ENCODE measurements around the gene IL17C. TPM values are rescaled to one million over a fixed set of nuclear protein-coding genes. Genes with fewer than 3 reads are reported as not detected.

IL17C gene
- total RNA-seq, result 0.25 TPM in 1 of 2 replicates, not detected in the other

DNA sequence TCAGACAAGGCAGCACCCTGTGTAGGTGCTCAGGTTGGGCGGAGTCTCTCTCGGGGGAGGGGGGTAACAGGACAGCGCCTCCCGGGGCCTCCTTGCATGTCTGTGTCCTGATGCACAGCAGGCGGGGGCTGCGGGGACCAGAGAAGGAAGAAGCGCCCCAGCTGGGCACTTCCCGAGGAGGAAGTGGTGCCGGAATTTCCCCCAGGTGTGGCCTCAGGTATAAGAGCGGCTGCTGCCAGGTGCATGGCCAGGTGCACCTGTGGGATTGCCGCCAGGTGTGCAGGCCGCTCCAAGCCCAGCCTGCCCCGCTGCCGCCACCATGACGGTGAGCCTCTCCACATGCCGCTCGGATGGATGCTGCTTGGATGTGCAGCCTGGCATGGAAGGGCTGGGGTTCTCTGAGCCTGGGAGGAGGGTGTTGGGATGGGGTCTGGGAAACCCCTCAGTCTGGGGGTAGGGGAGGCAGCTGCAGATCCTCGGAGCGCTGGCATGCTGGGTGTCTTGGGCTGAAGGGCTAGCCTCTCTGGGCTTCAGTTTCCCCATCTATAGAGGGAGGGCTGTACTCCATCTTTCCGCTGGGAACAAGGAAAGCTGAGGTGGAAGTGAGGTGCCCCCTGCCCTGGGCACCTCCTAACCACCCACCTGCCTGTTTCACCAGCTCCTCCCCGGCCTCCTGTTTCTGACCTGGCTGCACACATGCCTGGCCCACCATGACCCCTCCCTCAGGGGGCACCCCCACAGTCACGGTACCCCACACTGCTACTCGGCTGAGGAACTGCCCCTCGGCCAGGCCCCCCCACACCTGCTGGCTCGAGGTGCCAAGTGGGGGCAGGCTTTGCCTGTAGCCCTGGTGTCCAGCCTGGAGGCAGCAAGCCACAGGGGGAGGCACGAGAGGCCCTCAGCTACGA, at the start of gene IL17C:
IL17C (plus strand) TSS at position 250 of the 908 bp plus-strand sequence; CDS start at position 320, 70 bp downstream.
- intact Hi-C loops (cut with micrococcal nuclease), result no loop called here

GRCh38 chr16:88588754-88589153, 49.6 kb upstream of the IL17C start:
- intact Hi-C loops (cut with micrococcal nuclease), result no loop called here

DNA sequence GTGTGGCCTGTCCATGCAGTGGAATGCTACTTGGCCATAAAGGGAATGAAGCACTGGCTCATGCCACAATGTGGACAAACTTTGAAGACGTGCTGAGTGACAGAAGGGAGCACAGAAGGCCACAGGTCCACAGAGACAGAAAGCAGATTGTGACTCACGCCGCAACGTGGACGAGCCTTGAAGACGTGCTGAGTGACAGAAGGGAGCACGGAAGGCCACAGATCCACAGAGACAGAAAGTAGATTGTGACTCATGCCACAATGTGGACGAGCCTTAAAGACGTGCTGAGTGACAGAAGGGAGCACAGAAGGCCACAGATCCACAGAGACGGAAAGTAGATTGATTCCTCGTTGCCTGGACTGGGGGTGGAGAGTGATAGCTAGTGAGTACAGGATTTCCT, 48.9 kb upstream of the IL17C start:
- intact Hi-C loops (cut with micrococcal nuclease), result no loop called here

DNA sequence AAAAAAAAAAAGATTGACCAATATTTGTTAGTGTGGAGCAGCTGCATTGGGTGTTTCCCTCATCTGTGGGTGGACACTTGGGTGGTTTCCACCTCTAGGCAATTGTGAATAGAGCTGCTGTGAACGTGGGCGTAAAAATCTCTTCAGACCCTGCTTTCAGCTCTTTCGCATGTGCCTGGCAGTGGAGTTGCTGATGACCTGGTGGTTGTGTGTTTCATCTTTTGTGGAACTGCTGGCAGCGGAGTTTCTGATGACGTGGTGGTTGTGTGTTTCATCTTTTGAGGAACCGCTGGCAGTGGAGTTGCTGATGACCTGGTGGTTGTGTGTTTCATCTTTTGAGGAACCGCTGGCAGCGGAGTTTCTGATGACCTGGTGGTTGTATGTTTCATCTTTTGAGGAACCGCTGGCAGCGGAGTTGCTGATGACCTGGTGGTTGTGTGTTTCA, 46.8 kb upstream of the IL17C start:
- intact Hi-C loops (cut with micrococcal nuclease), result no loop called here

- intact Hi-C loops (cut with micrococcal nuclease), result no loop called here
Measured at GRCh38 chr16:88593061-88593460, 45.3 kb upstream of the IL17C start.

- intact Hi-C loops (cut with micrococcal nuclease), result no loop called here
Measured at GRCh38 chr16:88593489-88593888, 44.9 kb upstream of the IL17C start.

- intact Hi-C loops (cut with micrococcal nuclease), result no loop called here
Measured at GRCh38 chr16:88593910-88594309, 44.5 kb upstream of the IL17C start.

DNA sequence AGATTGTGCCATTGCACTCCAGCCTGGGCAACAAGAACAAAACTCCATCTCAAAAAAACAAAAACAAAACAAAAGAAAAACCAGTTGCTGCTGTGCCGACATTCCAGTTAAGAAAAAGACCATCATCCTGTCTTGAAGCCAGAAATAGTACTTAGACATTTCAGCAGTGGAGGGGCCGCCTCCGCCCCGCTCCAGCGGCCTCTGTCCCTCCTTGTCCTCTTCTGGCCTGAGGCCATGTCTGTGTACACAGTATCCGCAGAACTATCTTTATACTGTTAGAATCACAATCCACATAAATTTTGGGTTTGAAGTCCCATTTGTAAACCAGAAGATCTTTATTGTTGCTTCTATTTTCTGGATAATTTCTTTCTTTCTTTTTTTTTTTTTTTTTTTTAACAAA, 43.3 kb upstream of the IL17C start:
- intact Hi-C loops (cut with micrococcal nuclease), result no loop called here

- intact Hi-C loops (cut with micrococcal nuclease), result no loop called here
Measured at GRCh38 chr16:88595921-88596320, 42.5 kb upstream of the IL17C start.

DNA sequence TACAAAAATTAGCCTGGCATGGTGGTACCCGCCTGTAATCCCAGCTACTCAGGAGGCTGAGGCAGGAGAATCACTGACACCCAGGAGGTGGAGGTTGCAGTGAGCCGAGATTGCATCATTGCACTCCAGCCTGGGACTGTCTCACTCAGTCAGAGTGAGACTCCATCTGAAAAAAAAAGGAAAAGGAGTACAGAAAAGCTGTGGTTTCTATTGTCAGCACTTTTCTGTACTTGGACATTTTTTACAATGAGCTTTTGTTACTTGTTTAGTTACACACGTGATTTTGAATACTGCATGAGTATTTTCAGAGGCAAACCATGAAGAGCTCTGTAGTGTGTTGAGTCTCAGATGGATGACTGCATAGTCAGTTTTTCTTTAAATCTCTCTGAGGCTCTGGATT, 41.9 kb upstream of the IL17C start:
- intact Hi-C loops (cut with micrococcal nuclease), result no loop called here

GRCh38 chr16:88597856-88598491, 40.4 kb upstream of the IL17C start:
- intact Hi-C loops (cut with micrococcal nuclease), result no loop called here

DNA sequence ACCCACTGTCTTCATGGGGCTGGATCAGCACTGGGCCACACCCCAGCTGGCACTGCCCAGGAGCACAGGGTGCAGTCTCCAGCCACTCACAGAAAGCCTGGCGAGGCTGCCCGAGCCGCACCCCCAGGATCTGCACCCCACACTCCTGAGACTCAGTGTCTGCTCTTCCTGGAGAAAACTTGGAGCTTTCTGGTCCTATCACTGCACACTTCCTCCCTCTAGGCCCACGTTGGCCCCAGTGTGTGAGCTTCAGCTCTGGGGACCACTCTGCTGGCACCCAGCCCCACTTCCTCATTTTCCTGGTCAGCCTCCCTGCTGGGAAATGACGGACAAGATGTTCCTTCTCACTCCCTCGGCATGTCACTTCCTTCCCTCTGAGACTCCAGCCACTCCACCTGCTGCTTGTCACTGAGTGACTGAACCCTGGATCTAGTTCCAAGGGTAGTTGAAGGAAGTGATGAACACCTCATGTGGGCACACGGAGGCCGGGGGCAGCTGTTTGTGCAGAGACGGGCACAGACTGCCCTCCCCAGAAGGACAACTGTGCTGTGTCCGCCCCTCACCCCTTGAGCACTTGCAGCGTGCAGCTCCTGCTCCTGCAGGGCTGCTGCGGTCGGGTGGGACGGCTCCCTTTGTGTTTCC, 39.2 kb upstream of the IL17C start:
- intact Hi-C loops (cut with micrococcal nuclease), result no loop called here

- intact Hi-C loops (cut with micrococcal nuclease), result no loop called here
Measured at GRCh38 chr16:88599825-88600538, 38.4 kb upstream of the IL17C start.

GRCh38 chr16:88600539-88600896, 37.9 kb upstream of the IL17C start:
- intact Hi-C loops (cut with micrococcal nuclease), result no loop called here

- intact Hi-C loops (cut with micrococcal nuclease), result no loop called here
Measured at GRCh38 chr16:88601313-88602036, 36.9 kb upstream of the IL17C start.

DNA sequence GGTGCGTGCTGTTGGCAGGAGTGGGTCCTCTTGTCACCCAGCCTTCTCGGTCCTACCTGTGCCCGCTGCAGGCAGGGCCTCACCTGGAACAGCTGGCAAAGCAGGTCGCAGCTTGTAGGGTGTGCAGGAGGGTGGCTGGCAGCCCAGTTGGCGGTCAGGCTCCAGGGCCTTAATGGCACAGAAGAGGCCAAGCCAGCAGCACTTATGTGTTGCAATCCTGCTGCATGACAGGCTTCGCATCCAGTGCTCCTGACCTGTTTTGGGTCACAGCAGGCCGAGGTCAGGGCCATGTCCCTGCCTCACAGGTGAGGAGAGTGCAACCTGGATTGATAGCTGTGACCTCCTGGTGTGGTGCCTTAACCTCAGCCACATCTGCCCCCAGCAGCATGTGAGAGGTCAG, 36.3 kb upstream of the IL17C start:
- intact Hi-C loops (cut with micrococcal nuclease), result no loop called here

DNA sequence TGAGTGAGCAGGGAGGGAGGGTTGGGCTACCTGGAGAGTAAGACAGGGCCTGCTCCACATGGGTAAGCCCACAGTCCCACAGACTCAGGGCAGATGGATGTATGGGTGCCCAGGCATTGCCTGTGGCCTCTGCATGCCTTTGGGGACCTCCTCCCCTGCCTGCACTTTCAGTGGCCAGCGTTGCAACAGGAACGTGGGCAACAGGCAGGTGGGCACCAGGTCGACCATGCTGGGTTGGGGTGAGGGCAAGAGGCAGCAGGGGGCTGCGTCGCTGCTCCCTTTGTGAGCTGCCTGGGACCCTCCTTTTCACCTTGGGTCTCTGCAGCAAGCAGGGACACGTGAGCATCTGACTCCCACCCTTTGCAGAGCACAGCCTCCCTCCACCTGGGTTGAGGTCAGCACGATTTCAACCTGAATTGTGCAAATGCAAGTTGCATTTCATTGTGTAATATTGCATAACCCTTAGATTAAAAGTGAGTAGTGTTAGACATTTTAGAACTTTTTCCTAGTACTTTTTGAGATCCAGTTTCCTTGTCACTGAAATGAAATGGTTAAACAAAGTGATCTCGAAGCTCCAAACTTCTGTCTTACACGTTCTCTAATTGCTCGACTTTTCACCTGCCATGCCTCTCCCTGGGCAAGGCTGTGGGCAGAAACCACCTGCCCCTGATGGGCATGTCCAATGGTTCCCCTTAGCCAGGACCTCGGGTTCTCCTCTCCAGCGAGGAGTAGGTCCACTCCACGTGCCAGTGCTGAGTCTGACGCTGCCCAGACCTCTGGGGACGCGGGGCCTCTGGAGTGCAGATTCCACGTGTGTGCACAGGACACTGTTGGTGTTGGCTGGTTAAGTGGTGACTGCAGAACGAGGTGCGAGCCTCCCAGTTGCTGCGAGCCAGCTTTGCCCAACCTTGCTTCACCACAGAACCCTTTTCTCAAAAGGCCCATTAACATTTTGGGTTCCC, 32.9 kb upstream of the IL17C start:
- intact Hi-C loops (cut with micrococcal nuclease), result no loop called here

- intact Hi-C loops (cut with micrococcal nuclease), result no loop called here
Measured at GRCh38 chr16:88606148-88606757, 32.1 kb upstream of the IL17C start.

DNA sequence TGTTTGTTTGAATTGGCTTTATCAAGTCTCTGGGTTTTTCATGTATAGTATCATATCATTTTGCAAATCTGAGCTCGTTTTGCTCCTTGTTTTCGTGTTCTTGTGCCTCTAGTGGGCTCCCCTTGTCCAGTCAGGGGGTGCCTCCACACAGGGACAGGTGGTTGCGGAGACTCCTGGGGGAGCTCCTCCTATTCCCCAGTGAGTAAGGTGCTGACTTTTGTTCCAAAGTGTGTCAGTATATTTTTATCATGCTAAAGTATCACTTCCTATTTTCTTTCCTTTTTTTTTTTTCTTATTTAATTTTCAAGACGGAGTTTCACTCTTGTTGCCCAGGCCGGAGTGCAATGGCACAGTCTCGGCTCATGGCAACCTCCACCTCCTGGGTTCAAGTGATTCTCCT, 30.3 kb upstream of the IL17C start:
- intact Hi-C loops (cut with micrococcal nuclease), result no loop called here
